HCT116 (cell line): Measurements from ENCODE around the gene LHPP. TPM values are rescaled to one million over a fixed set of nuclear protein-coding genes. Genes with fewer than 3 reads are reported as not detected.

Experiments
- ATAC-seq: fragments of 200-7000 bp; cut with Tn5 transposase; 2 replicates; pipeline ENCODE4 v1.9.1; 2020; ENCODE audit warnings: mild to moderate bottlenecking, moderate library complexity
- BruUV-seq: library from RNA; stranded (reverse); fragments of 400-500 nt; replicated peaks from 2 replicates; lab custom pipeline; 2021; lab: Mats Ljungman, UMichigan
- CTCF ChIA-PET: fragments of 300-600 bp; sonication (Branson Sonifier 250); formaldehyde crosslinking; loops from one replicate; lab custom pipeline; 2021; ENCODE audit warnings: antibody characterized with exemption; lab: Charles Lee
- POLR2A ChIA-PET: fragments of 300-600, 350-600 bp; sonication (Branson Sonifier 250); formaldehyde crosslinking; loops from one replicate; lab custom pipeline; 2021; ENCODE audit warnings: antibody characterized with exemption; lab: Charles Lee
- RAD21 ChIA-PET, 2 experiments: fragments of 300-600 bp; sonication (Branson Sonifier 250); formaldehyde crosslinking; loops; one replicate each; lab custom pipeline; 2023; ENCODE audit warnings: low total read pairs in 2 of 2; ENCODE audit not compliant: uncharacterized antibody in 2 of 2, unreplicated experiment in 2 of 2, low non-redundant PET in 1 of 2; lab: Charles Lee
- DNase-seq: peaks from one replicate; pipeline ENCODE4 v3.0.0-alpha.2; 2010; ENCODE audit warnings: low read depth, low spot score
- H2AFZ ChIP-seq: fragments of 200-600 bp; shearing (Covaris generic), sonication (generic); 2 replicates; pipeline ENCODE4 v1.6.1; 2017; ENCODE audit warnings: low read depth, mixed run types, mixed read lengths, antibody characterized with exemption, low read length; ENCODE audit not compliant: poor library complexity, severe bottlenecking
- H3K27ac ChIP-seq: 2 replicates; pipeline ENCODE4 v1.5.1; 2012; ENCODE audit warnings: low read depth, low read length
- H3K27me3 ChIP-seq: fragments of 200-600 bp; sonication (generic); 2 replicates; pipeline ENCODE4 v1.6.1; 2016; ENCODE audit warnings: mixed run types, low read length, mixed read lengths; ENCODE audit not compliant: insufficient read depth
- H3K36me3 ChIP-seq, 2 experiments: fragments of 200-500 bp in 1 of 2; fragments of 200-600 bp in 1 of 2; sonication (Bioruptor generic) in 1 of 2; sonication (generic) in 1 of 2; 2 replicates each; pipeline versions ENCODE4 v1.5.1 to v1.6.1; 2014 to 2016; ENCODE audit warnings: low read length in 2 of 2, inconsistent platforms in 1 of 2, mixed read lengths in 1 of 2, mixed run types in 1 of 2; ENCODE audit not compliant: insufficient read depth in 2 of 2, control insufficient read depth in 1 of 2
- H3K4me1 ChIP-seq, 2 experiments: fragments of 200-600 bp in 1 of 2; sonication (generic) in 1 of 2; 2 replicates each; pipeline versions ENCODE4 v1.5.1 to v1.6.1; 2012 to 2017; ENCODE audit warnings: low read length in 2 of 2, inconsistent platforms in 1 of 2, mild to moderate bottlenecking in 1 of 2, mixed read lengths in 1 of 2, mixed run types in 1 of 2, moderate library complexity in 1 of 2; ENCODE audit not compliant: insufficient read depth in 2 of 2, control insufficient read depth in 1 of 2
- H3K4me2 ChIP-seq: fragments of 200-600 bp; sonication (generic); 2 replicates; pipeline ENCODE4 v1.6.1; 2017; ENCODE audit warnings: mixed run types, low read length, mixed read lengths
- H3K4me3 ChIP-seq, 2 experiments: fragments of 200-600 bp in 1 of 2; sonication (generic) in 1 of 2; replicated peaks in 1 of 2; 2 replicates each; pipeline ENCODE4 v1.5.1; 2011 to 2016; ENCODE audit warnings: low read length in 2 of 2, control low read depth in 1 of 2, low read depth in 1 of 2, mild to moderate bottlenecking in 1 of 2, mixed read lengths in 1 of 2, mixed run types in 1 of 2
- H3K79me2 ChIP-seq: fragments of 200-600 bp; sonication (generic); 2 replicates; pipeline ENCODE4 v1.6.1; 2017; ENCODE audit warnings: mild to moderate bottlenecking, mixed run types, low read length, moderate library complexity, mixed read lengths; ENCODE audit not compliant: insufficient read depth
- H3K9ac ChIP-seq: fragments of 200-600 bp; sonication (generic); 2 replicates; pipeline ENCODE4 v1.6.1; 2016; ENCODE audit warnings: low read length, mixed read lengths
- H3K9me2 ChIP-seq: fragments of 200-600 bp; sonication (generic), shearing (Covaris generic); 2 replicates; pipeline ENCODE4 v1.6.1; 2017; ENCODE audit warnings: mixed run types, mild to moderate bottlenecking, moderate library complexity; ENCODE audit not compliant: insufficient read depth
- H3K9me3 ChIP-seq, 2 experiments: fragments of 200-500 bp in 1 of 2; fragments of 200-600 bp in 1 of 2; sonication (Bioruptor generic) in 1 of 2; sonication (generic) in 1 of 2; 2 replicates each; pipeline ENCODE4 v1.6.1; 2014 to 2017; ENCODE audit warnings: low read length in 2 of 2, mixed read lengths in 2 of 2, inconsistent platforms in 1 of 2, low read depth in 1 of 2, mild to moderate bottlenecking in 1 of 2, mixed run types in 1 of 2, moderate library complexity in 1 of 2; ENCODE audit not compliant: control insufficient read depth in 1 of 2, insufficient read depth in 1 of 2
- H4K20me1 ChIP-seq: fragments of 200-600 bp; sonication (generic), shearing (Covaris generic); 2 replicates; pipeline ENCODE4 v1.6.1; 2017; ENCODE audit warnings: mixed run types, mild to moderate bottlenecking, moderate library complexity; ENCODE audit not compliant: insufficient read depth
- CBX3 ChIP-seq: IDR thresholded peaks from 2 replicates; pipeline ENCODE4 v1.6.1; 2012; ENCODE audit warnings: low read depth
- CEBPB ChIP-seq: IDR thresholded peaks from 2 replicates; pipeline ENCODE4 v1.6.1; 2012; ENCODE audit warnings: low read depth
- EGR1 ChIP-seq: IDR thresholded peaks from 2 replicates; pipeline ENCODE4 v1.6.1; 2012; ENCODE audit warnings: low read depth
- EZH2 ChIP-seq: fragments of 200-600 bp; sonication (generic); IDR thresholded peaks from 2 replicates; pipeline ENCODE4 v1.6.1; 2017; ENCODE audit warnings: antibody characterized with exemption, mixed run types
- FOSL1 ChIP-seq: IDR thresholded peaks from 2 replicates; pipeline ENCODE4 v1.6.1; 2012; ENCODE audit warnings: low read depth
- POLR2A ChIP-seq: IDR thresholded peaks from 2 replicates; pipeline ENCODE4 v1.7.0; 2011; ENCODE audit warnings: borderline replicate concordance; ENCODE audit not compliant: insufficient read depth, insufficient read length; ENCODE audit errors: extremely low read depth
- RAD21 ChIP-seq: IDR thresholded peaks from 2 replicates; pipeline ENCODE4 v1.6.1; 2012; ENCODE audit warnings: low read depth, mild to moderate bottlenecking
- SP1 ChIP-seq: IDR thresholded peaks from 2 replicates; pipeline ENCODE4 v1.6.1; 2012; ENCODE audit warnings: low read depth
- SRF ChIP-seq: IDR thresholded peaks from 2 replicates; pipeline ENCODE4 v1.6.1; 2012; ENCODE audit warnings: low read depth
- TCF7L2 ChIP-seq: IDR thresholded peaks from 2 replicates; pipeline ENCODE4 v1.7.0; 2011; ENCODE audit warnings: borderline replicate concordance, inconsistent platforms; ENCODE audit not compliant: insufficient read depth, insufficient read length; ENCODE audit errors: extremely low read depth
- YY1 ChIP-seq: IDR thresholded peaks from 2 replicates; pipeline ENCODE4 v1.6.1; 2011; ENCODE audit warnings: low read length, low read depth, moderate library complexity, mild to moderate bottlenecking; ENCODE audit not compliant: insufficient replicate concordance; ENCODE audit errors: extremely low read depth
- ZNF274 ChIP-seq: fragments of 200-500 bp; sonication (Bioruptor generic); IDR thresholded peaks from 2 replicates; pipeline ENCODE4 v1.6.1; 2014; ENCODE audit warnings: mild to moderate bottlenecking, low read depth, low read length, inconsistent platforms
- intact Hi-C: fragments of 100-400 bp; cut with micrococcal nuclease; formaldehyde crosslinking; loops from 2 replicates; pipeline ENCODE4 v1.10.0; 2022
- total RNA-seq: library from RNA; stranded (reverse); gene quantifications from one replicate; pipeline ENCODE4 v1.2.1, GENCODE V29; 2021; ENCODE audit not compliant: unreplicated experiment
- TF ChIP-seq, protein P1 (sequence below): IDR thresholded peaks from 2 replicates; pipeline ENCODE4 v1.6.1; 2012; ENCODE audit warnings: low read depth
- TF ChIP-seq, protein P2 (sequence below), 3 experiments: fragments of 200-600 bp in 1 of 3; sonication (generic) in 1 of 3; IDR thresholded peaks in 2 of 3; conservative IDR thresholded peaks in 1 of 3; 2 replicates each; pipeline ENCODE4 v1.5.1; 2012 to 2017; ENCODE audit warnings: low read depth in 2 of 3, low read length in 2 of 3, antibody characterized with exemption in 1 of 3, borderline replicate concordance in 1 of 3, control low read depth in 1 of 3, mild to moderate bottlenecking in 1 of 3, mixed read lengths in 1 of 3, mixed run types in 1 of 3, moderate library complexity in 1 of 3; ENCODE audit not compliant: insufficient read depth in 1 of 3
- TF ChIP-seq, protein P3 (sequence below): IDR thresholded peaks from 2 replicates; pipeline ENCODE4 v1.6.1; 2012

Gene LHPP
- total RNA-seq, 1 experiment from 2014 or later: 45.8 TPM

DNA sequence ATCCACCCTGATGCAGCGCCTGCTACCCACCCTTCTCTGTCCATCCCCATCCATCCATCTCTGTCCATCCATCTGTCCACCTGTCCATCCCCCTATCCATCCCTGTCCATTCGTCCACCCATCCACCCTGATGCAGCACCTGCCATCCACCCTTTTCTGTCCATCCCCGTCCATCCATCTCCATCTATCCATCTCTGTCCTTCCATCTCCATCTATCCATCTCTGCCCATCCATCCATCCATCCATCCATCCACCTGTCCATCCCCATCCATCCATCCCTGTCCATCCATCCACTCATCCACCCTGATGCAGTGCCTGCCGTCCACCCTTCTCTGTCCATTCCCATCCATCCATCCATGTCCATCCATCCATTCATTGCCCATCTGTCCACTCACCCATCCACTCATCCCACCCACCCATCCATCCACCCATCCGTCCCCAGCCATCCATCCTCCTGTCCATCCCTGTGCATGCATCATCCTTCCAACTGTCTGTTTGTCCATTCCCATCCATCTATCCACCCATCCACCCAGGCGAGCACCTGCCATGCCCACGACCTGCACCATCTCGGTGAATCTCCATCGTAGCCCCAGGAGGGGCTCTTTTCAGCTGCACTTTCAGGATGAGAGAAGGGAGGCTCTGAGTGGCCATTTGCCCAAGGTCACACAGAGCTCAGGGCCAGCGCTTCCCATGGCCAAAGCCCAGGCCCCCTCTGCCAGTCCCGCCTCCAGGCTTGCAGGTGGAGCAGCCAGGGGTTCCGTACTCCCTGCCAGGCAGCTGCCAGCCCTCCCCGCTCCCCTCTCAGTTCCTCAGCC lies 137.4 kb downstream of the LHPP start:
- TF ChIP-seq, protein P1, sequence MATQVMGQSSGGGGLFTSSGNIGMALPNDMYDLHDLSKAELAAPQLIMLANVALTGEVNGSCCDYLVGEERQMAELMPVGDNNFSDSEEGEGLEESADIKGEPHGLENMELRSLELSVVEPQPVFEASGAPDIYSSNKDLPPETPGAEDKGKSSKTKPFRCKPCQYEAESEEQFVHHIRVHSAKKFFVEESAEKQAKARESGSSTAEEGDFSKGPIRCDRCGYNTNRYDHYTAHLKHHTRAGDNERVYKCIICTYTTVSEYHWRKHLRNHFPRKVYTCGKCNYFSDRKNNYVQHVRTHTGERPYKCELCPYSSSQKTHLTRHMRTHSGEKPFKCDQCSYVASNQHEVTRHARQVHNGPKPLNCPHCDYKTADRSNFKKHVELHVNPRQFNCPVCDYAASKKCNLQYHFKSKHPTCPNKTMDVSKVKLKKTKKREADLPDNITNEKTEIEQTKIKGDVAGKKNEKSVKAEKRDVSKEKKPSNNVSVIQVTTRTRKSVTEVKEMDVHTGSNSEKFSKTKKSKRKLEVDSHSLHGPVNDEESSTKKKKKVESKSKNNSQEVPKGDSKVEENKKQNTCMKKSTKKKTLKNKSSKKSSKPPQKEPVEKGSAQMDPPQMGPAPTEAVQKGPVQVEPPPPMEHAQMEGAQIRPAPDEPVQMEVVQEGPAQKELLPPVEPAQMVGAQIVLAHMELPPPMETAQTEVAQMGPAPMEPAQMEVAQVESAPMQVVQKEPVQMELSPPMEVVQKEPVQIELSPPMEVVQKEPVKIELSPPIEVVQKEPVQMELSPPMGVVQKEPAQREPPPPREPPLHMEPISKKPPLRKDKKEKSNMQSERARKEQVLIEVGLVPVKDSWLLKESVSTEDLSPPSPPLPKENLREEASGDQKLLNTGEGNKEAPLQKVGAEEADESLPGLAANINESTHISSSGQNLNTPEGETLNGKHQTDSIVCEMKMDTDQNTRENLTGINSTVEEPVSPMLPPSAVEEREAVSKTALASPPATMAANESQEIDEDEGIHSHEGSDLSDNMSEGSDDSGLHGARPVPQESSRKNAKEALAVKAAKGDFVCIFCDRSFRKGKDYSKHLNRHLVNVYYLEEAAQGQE: no peak
- TF ChIP-seq CBX3 (no peak), YY1 (no peak), TCF7L2 (no peak), RAD21 (no peak), FOSL1 (no peak), EGR1 (no peak), SP1 (no peak), EZH2 (no peak), POLR2A (no peak), SRF (no peak), CEBPB (no peak), ZNF274 (no peak)
- TF ChIP-seq, protein P2, sequence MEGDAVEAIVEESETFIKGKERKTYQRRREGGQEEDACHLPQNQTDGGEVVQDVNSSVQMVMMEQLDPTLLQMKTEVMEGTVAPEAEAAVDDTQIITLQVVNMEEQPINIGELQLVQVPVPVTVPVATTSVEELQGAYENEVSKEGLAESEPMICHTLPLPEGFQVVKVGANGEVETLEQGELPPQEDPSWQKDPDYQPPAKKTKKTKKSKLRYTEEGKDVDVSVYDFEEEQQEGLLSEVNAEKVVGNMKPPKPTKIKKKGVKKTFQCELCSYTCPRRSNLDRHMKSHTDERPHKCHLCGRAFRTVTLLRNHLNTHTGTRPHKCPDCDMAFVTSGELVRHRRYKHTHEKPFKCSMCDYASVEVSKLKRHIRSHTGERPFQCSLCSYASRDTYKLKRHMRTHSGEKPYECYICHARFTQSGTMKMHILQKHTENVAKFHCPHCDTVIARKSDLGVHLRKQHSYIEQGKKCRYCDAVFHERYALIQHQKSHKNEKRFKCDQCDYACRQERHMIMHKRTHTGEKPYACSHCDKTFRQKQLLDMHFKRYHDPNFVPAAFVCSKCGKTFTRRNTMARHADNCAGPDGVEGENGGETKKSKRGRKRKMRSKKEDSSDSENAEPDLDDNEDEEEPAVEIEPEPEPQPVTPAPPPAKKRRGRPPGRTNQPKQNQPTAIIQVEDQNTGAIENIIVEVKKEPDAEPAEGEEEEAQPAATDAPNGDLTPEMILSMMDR (IDR thresholded peaks at IDR 0.05 in 2 of 3, conservative IDR thresholded peaks at IDR 0.05 in 1 of 3; ENCODE audit: borderline replicate concordance in 1 of 3, insufficient read depth in 1 of 3, low read depth in 2 of 3, low read length in 2 of 3): no peak
- TF ChIP-seq, protein P3, sequence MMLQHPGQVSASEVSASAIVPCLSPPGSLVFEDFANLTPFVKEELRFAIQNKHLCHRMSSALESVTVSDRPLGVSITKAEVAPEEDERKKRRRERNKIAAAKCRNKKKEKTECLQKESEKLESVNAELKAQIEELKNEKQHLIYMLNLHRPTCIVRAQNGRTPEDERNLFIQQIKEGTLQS: no peak
- RAD21 ChIA-PET: no interaction called here

More for the DNA sequence above, 137.4 kb downstream of the LHPP start:
- Histone ChIP-seq H3K79me2 (no peaks in the 10 kb centered on the region), H4K20me1 (no peaks in the 10 kb centered on the region), H3K27ac (no peak overlapping the region), H3K4me1 (peaks cover 8 to 10% of the 10 kb centered on the region in 2 experiments; a peak in 2 of 4 replicates), H3K4me2 (no peak overlapping the region), H3K4me3 (no peak overlapping the region), H3K9me3 (no peaks in the 10 kb centered on the region), H3K9ac (no peak overlapping the region), H3K36me3 (no peaks in the 10 kb centered on the region), H3K27me3 (no peaks in the 10 kb centered on the region), H3K9me2 (no peaks in the 10 kb centered on the region), H2AFZ (no peak overlapping the region)
- ChIA-PET POLR2A (no interaction called here), CTCF (no interaction called here)
- DNase-seq (no peak), ATAC-seq (no peak)
- intact Hi-C loops: no loop called here
- no TSS peak for BruUV-seq
